HuH-7.5 (cell line): ENCODE measurements around the gene EFEMP2.
"Not testable (repeated sequence)": the region's sequence is repeated elsewhere in the genome, so short reads cannot be mapped to it uniquely, and the experiment has no call there.

Experiments
- DNase-seq: peaks from one replicate; pipeline ENCODE4 v3.0.0; 2011; ENCODE audit warnings: low spot score

EFEMP2 gene

DNA sequence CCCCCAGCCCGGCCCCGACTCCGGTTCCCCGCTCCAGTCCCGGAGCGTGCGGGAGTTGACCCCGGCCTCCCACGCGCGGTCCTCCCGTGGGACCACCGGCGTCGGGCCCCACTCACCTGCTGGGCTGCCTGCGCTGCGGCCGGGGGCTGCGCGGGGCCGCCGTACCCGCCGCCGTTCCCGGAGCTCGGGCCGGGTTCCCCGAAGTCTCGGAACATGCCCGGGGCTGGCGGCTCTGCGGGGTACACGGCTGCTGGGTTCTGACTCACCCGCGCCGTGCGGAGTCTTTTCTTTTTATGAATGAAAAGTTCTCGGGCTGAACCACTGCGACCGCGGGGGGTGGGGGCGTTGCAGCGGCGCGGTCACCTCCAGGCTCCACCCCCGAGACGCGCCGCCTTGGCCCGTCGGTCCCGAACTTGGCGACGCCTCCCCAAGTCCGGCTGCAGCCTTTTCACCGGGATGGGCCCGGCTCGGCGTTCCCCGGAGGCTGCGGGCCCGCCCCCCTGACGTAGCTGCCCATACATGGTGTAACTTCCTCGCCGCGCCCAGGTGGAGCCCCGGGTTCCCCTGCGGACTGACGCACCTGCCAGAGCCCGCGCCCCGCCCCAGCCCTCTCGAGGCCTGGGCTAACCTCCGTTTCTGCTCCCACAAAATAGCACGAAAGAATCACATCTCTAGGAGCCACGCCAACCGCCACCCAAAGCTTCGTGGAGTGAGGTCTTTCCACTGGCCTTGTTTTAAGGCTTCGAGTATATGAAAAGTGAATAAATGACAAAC is 27.7 kb upstream of the EFEMP2 start, which contains the start of gene FOSL1:
Gene FOSL1, minus strand, starts transcription at position 264 of the 774 bp plus-strand sequence. Its CDS starts 49 bp downstream, at position 215.
- DNase-seq, result peak; percentile 78

DNA sequence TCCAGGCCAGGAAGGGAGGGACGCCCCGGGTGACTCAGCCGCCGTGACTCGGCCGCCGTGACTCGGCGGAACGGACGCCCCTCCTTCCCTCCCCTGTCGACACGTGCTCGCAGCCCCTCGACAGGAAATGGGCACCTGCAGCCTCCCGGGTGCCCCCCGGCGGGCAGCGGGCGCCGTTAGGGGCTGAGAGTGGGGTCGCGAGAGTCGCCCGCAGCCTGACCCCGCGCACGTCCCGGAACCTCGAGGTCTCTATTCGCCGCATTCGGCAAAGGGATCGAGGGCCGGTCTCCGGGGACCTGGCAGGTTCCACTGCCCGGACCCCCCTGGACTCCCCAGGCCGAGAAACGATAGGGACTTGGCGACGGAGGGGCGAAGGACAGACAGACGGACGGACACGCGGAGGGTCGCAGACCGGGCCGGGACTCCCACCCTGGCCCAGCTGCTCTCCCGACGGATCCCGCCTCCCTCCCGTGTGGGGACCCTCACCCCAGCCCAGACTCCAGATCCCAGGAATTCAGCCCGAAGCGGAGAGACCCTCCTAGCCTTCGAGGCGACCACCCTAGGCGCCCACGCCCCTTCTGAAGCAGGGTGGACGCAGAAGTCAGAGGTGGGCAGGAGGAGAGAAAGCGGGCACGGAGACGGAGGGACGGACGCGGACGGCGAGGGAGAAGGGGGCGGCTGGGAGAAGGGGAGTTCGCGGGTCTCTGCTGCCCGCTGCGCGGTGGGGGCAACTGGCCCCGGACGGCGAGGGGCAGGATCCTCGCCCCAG is 26.9 kb upstream of the EFEMP2 start:
- no peak for DNase-seq

DNA sequence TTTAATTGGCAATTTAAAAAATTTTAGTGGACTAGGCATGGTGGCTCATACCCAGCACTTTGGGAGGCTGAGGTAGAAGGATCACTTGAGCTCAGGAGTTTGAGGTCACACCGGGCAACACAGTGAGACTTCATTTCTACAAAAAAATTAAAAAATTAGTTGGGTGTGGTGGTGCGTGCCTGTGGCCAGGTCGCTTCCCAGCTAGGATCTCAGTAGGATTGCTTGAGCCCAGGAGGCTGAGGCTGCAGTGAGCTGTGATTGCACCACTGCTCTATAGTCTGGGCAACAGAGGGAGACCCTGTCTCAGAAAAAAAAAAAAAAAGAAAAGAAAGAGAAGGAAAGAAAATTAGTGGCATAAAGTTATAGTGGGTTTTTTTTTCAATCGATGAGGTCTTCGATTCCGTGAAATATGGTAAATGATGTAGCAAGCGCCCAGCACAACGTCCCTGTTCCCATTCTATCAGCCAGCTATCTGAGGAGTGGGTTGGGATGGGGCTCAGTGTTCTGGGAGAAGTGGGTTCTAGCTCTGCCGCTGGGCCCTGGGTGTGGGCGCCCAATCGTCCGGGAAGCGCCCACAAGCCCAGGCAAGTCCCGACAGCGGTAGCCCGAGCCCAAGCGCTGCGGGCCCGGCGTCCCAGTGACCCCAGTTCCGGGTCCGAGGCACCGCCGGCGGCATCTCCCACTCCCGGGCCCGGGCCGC is 26.2 kb upstream of the EFEMP2 start:
- no peak for DNase-seq

DNA sequence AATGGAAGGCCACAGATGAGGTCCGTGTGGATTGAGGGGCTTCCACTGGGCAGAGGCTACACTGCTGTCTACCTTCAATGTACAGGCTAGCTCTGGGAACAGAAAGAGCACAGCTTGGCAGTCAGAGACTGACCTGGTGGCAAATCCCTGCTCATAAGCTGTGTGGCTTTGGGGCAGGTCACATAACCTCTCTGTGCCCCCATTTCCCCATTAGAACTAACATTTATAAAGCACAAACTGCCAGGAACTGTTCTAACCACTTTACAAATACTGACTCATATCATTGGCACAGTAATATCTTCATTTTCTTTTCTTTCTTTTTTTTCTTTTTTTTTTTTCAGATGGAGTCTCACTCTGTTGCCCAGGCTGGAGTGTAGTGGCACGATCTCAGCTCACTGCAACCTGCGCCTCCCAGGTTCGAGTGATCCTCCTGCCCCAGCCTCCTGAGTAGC is 24.4 kb upstream of the EFEMP2 start:
- DNase-seq, result no peak

DNA sequence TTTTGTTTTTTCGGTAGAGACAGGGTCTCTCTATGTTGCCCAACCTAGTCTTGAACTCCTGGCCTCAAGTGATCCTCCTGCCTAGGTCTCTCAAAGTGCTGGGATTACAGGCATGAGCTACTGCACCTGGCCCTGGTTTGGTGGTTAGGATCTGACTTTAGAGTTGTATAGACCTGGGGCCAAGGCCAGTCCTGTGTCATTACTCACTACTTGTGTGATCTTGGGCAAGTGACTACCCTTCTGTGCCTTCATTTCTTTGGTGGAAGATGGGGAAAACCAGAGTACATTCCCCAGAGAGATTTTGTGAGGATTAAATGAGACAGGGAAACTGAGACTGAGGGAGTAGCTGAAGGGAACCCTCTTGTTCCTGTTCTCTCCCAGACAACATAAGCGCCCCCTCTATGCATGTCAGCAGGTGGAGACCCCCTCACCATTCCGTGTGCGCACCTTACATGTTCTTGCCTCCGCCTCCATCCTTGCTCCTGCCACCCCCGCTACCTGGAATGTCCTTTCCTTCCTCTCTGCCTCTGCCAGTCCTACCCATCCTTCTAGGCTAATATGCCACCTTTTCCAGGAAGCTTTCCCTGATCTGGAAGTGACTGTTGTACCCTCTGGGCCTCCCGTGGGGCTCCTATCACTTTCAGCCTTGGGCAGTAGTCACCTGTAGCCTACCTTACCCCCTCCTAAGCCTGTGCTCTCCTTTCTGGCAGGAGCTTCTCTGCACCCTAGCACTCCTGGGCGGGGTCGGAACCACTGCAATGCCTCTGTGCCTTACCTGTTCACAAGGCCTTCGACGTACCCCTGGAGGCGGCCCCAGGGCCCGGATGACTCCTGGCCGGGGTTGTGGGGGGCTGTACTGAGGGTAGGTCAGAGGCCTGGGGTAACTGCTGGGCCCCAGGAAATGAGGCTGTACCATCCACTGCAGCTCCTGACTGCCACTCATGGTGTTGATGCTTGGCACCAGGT is 23.7 kb upstream of the EFEMP2 start:
- DNase-seq, result no peak

DNA sequence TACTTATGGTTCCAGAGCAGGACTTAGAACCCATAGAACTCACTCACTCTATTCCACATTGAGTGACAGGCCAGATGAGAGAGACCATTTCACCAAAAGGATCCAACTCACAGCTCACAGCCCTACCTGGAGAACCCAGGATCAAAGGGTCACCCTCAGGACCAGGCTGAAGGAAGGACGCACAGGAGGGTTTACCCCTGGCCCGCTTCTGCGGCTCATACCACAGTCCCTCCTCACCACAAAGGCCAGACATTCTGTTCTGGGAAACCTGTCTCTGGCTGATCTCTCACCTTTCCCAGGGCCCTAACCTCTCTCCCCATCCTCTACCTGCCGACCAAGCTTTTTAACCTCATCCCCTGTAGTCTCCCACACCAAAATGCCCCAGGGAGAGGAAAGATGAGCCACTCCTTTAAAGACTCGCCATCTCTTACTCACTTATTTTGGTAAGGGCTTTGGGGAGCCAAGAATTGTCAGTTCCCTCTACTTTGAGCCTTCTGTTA is 22.9 kb upstream of the EFEMP2 start:
- no peak for DNase-seq

DNA sequence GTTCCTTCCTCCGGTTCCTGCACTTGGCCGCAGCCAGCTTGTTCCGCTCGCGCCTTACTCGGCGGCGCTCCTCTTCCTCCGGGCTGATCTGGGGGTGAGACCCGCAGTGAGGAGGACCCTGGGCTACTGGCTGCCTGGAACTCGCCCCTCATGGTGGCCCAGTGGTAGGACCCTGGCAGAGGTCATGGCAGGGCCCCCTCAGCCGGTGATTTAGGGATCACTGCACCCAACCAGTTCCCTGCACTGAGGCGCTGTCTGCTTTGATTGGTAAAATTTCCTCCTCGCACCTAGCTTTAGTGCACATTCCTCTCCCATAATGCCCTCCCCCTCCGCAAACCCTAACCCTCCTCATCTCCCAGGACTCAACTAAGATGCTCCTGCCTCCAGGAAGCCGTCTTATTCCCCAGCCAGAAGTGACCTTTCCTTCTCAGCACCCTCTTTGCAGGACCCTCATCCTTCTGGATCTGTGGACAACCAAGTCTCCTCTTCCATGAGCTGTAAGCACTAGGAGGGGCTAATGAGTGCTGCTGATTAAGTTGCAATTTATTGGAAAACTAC is 21.5 kb upstream of the EFEMP2 start:
- DNase-seq, result no peak

DNA sequence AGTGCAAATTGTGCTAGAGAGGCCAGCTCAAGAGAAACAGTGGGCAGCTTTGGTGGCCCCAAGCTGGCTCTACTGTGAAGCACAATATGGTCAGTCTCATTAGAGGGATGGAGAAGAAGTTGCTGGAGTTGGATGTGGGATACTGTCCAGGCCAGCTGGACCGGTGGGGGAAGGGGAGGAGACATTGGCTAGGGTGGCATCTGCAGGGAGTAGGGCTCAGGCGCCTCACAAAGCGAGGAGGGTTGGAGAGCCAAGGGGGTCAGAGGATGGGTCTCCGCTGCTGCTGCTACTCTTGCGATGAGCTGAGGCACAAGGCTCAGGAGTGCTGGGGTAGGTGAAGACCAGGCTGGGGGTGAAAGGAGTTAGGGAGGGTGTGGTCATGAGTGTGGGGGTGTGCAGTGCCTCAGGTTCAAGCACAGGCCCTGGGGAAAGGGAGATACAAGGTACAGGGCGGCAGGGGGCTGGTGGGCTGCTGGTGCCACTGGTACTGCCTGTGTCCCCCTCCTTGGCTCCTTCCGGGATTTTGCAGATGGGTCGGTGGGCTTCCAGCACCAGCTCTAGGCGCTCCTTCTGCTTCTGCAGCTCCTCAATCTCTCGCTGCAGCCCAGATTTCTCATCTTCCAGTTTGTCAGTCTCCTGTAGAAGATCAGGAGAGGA is 20.2 kb upstream of the EFEMP2 start:
- DNase-seq, result no peak

DNA sequence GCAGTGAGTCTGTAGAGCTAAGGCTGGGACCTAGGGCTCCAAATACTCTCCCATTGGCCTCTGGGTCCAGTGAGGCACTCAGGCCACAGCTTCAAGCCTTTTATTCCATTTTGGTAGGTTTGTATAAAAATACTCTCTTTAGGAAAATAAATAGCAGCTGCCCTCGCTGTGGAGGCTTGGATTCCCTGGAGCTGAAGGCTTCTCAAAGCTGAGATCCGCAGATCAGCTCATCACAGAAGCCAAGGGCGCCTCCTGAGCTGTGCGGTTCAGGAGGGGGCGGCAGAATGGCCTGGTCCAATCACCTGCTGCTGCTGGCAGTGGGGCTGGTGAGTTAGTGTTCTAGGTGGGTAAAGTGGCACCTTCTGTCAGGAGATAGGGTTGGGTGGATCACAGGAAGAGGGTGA is 19.5 kb upstream of the EFEMP2 start:
- DNase-seq, result not testable (repeated sequence)

DNA sequence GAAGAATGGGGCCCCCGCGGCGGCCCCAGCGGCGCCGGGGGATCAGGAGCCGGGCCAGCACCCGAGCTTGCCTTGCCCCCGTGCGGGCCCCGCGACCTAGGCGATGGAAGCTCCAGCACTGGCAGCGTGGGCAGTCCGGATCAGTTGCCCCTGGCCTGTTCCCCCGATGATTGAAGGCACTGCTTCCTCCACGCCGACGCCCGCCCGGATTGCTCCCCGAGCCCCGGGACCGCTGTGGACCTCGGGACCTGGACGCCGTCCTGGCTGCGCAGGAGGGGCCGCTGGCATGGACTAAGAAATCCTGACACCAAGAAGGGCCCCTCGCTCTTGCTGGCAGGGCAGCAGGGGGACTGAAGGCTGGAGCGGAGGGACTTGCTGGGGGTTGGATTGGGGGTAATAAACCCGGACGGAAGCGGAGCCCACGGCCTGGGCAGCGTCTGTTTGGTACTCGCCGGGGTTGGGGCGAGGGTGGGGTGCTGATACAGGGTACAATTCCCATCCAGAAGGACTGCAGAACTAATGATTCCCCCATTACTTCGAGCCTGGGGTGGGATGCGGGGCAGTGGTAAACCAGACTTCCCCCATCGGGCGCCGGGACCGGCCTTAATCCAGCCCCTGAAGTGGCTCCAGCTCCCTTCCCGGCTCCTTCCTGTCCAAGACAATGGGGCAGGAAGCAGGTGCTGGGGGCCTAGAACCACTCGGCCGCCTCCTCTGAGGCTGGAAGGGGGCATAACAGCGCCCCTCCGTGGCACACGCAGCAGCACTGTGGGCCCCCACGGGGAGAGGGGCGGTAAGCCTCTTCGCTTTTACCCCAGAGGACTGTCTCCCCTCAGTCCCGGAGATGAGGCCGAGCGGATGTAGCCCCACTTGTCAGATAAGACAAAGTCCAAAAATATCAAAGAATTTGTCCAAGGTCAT is 18.9 kb upstream of the EFEMP2 start:
- DNase-seq, result no peak

DNA sequence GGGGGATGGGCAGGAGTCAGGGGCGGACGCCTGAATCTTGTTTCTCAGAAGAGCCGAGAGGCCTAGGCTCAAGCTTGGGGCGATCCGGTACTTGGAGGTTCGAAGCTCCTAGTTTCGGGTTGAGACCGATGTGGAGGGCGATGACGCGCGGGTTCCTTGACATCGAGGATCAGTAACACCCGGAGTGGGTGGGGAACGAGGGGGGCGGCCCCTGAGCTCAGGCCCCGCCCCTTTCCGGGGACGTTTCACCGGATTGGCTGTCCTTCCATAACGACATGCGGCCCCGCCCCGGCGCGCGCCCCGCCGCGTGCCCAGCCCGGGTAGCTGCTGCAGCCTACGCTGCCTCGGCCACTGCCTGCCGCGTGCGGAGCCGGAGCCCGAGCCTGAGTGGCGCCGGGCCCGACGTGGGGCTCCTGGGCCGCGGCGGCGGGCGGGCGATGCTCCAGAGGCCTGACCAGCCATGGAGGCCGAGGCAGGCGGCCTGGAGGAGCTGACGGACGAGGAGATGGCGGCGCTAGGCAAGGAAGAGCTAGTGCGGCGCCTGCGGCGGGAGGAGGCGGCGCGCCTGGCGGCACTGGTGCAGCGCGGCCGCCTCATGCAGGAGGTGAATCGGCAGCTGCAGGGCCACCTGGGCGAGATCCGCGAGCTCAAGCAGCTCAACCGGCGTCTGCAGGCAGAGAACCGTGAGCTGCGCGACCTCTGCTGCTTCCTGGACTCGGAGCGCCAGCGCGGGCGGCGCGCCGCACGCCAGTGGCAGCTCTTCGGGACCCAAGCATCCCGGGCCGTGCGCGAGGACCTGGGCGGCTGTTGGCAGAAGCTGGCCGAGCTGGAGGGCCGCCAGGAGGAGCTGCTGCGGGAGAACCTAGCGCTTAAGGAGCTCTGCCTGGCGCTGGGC is 18.0 kb upstream of the EFEMP2 start, which contains the start of gene CCDC85B:
Gene CCDC85B, plus strand, starts transcription at position 350 of the 895 bp plus-strand sequence. Its CDS starts 111 bp downstream, at position 461.
- peak; percentile 94 for DNase-seq

DNA sequence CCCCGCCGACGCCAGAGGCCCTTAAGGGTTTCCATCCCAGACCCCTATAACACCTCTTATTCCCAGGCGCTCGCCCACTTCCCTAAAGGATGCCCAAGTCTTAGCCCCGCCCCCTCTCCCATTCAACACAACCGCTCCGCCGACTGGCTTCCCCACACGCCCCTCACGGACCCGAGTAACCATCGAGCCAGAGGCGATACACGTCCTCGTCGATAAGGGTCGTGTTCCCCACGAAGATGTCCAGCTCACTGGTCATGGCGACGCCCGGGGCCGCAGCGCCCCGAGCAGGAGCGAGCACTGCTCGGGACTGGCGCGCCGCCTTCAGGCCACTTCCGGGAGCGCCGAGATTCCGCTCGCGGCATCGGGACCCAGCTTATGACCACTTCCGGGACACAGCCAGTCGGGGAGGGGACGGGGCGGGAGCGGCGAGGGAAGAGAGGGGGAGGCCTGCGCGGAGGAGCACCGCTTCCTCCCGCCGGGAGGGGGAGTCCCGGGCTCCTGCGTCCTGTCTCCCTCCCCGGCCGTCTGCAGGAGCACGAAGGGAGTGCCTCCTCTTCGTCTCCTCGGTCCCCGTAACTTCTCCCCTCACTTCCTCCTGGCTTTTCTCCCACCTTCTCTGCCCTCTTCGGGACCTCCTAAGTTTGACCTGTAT is 15.7 kb upstream of the EFEMP2 start, which contains the start of gene FIBP:
Gene FIBP, minus strand, starts transcription at position 309 of the 652 bp plus-strand sequence. Its CDS starts 53 bp downstream, at position 256.
- DNase-seq, result peak; percentile 97

DNA sequence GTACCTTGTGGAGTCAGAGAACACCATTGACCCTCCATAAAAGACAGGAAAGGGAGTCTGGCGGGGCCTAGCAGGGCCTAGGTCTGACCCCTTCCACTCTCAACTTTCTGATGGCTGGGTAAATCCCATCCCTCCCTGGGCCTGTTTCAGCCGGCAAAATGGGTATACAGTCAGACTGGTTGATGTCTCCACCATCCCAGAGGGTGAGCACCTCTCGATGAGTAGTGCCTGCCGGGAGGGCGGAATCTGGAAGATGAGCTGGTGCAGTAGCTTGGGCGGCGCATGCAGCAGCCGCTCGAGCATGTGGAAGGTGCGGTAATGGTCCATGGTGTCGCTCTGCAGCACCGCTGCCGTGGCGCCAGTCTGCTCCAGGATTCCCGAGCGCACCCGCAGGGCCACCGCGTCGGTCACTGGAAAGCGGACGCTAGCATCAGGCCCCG is 15.1 kb upstream of the EFEMP2 start:
- no peak for DNase-seq

DNA sequence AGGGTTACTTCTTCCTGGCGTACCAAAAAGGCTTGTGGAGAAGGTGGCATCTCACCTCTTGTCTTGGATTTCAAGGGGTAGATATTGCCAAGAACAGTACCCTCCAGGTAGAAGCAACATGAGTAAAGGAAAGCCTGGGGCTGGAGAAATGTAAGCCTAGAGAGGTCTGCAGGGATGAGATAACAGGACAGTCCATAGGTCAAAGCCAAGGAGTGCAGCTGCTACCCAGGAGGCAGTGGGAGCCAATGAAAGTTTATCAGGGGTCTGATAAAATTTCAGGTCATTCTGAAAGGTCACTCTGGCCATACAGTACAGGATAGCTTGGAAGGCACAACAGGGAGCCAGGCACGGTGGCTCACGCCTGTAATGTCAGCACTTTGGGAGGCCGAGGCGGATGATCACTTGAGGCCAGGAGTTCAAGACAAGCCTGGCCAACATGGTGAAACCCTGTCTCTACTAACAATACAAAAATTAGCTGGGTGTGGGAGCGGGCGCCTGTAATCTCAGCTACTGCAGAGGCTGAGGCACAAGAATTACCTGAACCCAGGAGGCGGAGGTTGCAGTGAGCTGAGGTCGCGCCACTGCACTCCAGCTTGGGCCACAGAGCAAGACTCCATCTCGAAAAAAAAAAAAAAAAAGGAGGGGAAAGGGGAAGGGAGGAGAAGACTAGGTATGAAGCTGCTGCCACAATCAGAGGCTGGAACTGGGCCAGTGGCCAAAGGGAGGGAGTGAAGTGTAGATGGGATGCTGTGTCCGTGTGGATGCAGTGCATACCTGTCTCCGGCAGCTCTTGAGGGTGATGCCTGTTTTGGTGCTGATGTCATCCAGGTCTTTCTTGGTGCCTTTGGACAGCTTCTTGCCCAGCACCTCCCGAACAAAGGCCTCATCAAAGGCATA is 14.5 kb upstream of the EFEMP2 start:
- DNase-seq, result no peak

DNA sequence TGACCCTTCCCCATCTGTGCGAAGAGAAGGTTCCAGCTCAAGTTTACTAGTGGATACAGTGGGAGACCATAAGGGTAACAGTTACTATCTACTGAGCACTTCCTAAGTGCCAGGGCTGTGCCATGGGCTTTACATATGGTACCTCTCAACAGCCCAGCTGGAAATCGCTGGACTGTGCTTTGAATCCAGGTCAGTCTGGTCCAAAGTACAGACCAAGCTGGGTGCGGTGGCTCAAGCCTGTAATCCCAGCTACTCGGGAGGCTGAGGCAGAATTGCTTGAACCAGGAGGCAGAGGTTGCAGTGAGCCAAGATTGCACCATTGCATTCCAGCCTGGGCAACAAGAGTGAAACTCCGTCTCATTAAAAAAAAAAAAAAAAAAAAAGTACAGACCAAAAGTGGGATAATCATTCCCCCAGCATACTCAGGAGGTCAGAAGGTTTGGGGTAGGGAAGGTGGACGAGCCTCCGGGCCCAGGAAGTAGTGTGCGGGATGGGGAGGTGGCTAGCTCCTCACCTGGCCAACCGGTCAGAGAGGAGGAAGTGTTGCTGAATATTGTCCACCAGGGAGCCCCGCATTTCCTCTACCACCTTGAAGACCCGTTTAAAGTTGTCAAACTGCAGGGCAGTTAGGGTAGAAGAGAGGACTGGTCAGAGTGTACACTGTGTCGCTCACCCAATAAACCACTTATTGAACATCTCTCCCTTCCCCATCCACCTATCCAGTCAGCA is 13.4 kb upstream of the EFEMP2 start:
- no peak for DNase-seq

DNA sequence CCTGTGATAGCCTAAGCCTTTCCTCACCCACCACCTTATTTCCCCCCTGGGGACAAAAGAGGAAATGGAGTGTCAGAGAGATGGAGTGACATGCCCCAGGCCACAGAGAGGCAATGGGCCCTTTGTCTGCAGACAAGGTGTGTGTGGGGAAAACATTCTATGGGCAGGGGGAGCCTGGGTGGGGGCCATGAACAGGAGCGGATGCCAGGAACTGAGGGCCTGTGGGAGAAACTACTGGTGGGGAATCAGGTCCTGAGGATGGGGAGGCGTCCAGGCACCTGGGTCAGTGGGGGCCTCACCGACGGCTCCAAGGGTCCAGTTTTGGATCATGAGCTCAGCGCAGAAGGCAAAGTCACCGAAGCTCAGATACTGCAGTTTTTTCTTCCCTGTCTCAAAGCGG is 12.6 kb upstream of the EFEMP2 start:
- no peak for DNase-seq
